GM23338 (cell line): ENCODE results near the gene PLA2G5. TPM values are rescaled to one million over a fixed set of nuclear protein-coding genes. Genes with fewer than 3 reads are reported as not detected.

Experiments
- ATAC-seq: fragments of 200-7000 bp; cut with Tn5 transposase; 3 replicates; pipeline ENCODE4 v1.9.1; 2020
- DNase-seq: peaks from one replicate; pipeline ENCODE4 v3.0.0-alpha.2; 2015; ENCODE audit warnings: low spot score
- H2AFZ ChIP-seq: fragments of 200-600 bp; sonication (generic); 2 replicates; pipeline ENCODE4 v1.8.0; 2016; ENCODE audit warnings: antibody characterized with exemption, mild to moderate bottlenecking, moderate library complexity
- H3F3A ChIP-seq: fragments of 200-600 bp; sonication (generic); replicated peaks from 2 replicates; pipeline ENCODE4 v1.8.0; 2017; ENCODE audit warnings: antibody characterized with exemption, mixed run types, low read depth
- H3K27ac ChIP-seq: fragments of 200-600 bp; sonication (generic); 2 replicates; pipeline ENCODE4 v1.6.1; 2016; ENCODE audit warnings: low read depth
- H3K27me3 ChIP-seq: fragments of 200-600 bp; sonication (generic); 2 replicates; pipeline ENCODE4 v1.8.0; 2016; ENCODE audit warnings: mild to moderate bottlenecking, mixed run types, moderate library complexity; ENCODE audit not compliant: insufficient read depth
- H3K36me3 ChIP-seq: fragments of 200-600 bp; sonication (generic); 2 replicates; pipeline ENCODE4 v1.8.0; 2016; ENCODE audit warnings: mild to moderate bottlenecking; ENCODE audit not compliant: insufficient read depth
- H3K4me1 ChIP-seq: fragments of 200-600 bp; sonication (generic); 2 replicates; pipeline ENCODE4 v1.8.0; 2016; ENCODE audit warnings: mild to moderate bottlenecking, moderate library complexity; ENCODE audit not compliant: insufficient read depth
- H3K4me2 ChIP-seq: fragments of 200-600 bp; sonication (generic); 2 replicates; pipeline ENCODE4 v1.7.1; 2017; ENCODE audit warnings: mixed run types
- H3K4me3 ChIP-seq: fragments of 200-600 bp; sonication (generic); 2 replicates; pipeline ENCODE4 v1.6.1; 2016; ENCODE audit warnings: mixed run types
- H3K79me2 ChIP-seq: fragments of 200-600 bp; sonication (generic); replicated peaks from 2 replicates; pipeline ENCODE4 v1.8.0; 2017; ENCODE audit warnings: mild to moderate bottlenecking; ENCODE audit not compliant: insufficient read depth
- H3K9me2 ChIP-seq: fragments of 200-600 bp; sonication (generic); 2 replicates; pipeline ENCODE4 v1.8.0; 2017; ENCODE audit not compliant: insufficient read depth
- H4K20me1 ChIP-seq: fragments of 200-600 bp; sonication (generic); replicated peaks from 2 replicates; pipeline ENCODE4 v1.8.0; 2017; ENCODE audit warnings: mild to moderate bottlenecking; ENCODE audit not compliant: insufficient read depth
- H3K27ac Mint-ChIP-seq: 2 replicates; pipeline ENCODE4 v1.8.0; 2020; ENCODE audit warnings: inconsistent platforms, mild to moderate bottlenecking, moderate library complexity, mixed read lengths
- H3K27me3 Mint-ChIP-seq: 3 replicates; pipeline ENCODE4 v1.8.0; 2022; ENCODE audit warnings: low read depth, mild to moderate bottlenecking, moderate library complexity, mixed read lengths, inconsistent platforms; ENCODE audit not compliant: insufficient read depth, poor library complexity
- H3K36me3 Mint-ChIP-seq: 3 replicates; pipeline ENCODE4 v1.8.0; 2021; ENCODE audit warnings: low read depth, mild to moderate bottlenecking, inconsistent platforms, moderate library complexity, mixed read lengths
- H3K4me1 Mint-ChIP-seq: 3 replicates; pipeline ENCODE4 v1.8.0; 2020; ENCODE audit warnings: mild to moderate bottlenecking, inconsistent platforms, mixed read lengths
- H3K4me3 Mint-ChIP-seq: 3 replicates; pipeline ENCODE4 v1.8.0; 2021; ENCODE audit warnings: moderate library complexity, mild to moderate bottlenecking, inconsistent platforms, mixed read lengths
- H3K9me3 Mint-ChIP-seq: 3 replicates; pipeline ENCODE4 v1.8.0; 2020; ENCODE audit warnings: moderate library complexity, mild to moderate bottlenecking, inconsistent platforms, mixed read lengths
- CREB1 ChIP-seq: fragments of 250-450 bp; sonication (Bioruptor Pico); IDR thresholded peaks from 2 replicates; pipeline ENCODE4 v1.5.0; 2020; ENCODE audit warnings: low read depth, mild to moderate bottlenecking, moderate library complexity
- CTCF ChIP-seq, 2 experiments: fragments of 200-600 bp in 1 of 2; sonication (generic) in 1 of 2; conservative IDR thresholded peaks; 2 replicates each; pipeline versions ENCODE4 v1.5.1 to v1.6.1; 2016 to 2017; ENCODE audit warnings: antibody characterized with exemption in 2 of 2, low read depth in 2 of 2, mild to moderate bottlenecking in 2 of 2, moderate library complexity in 1 of 2
- EZH2 ChIP-seq: fragments of 200-600 bp; sonication (generic); IDR thresholded peaks from one replicate; pipeline ENCODE4 v1.8.0; 2017; ENCODE audit warnings: antibody characterized with exemption, mild to moderate bottlenecking, low read depth; ENCODE audit not compliant: unreplicated experiment
- EZH2phosphoT487 ChIP-seq: fragments of 200-600 bp; sonication (generic); IDR thresholded peaks from one replicate; pipeline ENCODE4 v1.8.1; 2018; ENCODE audit warnings: antibody characterized with exemption; ENCODE audit not compliant: unreplicated experiment
- JUNB ChIP-seq: IDR thresholded peaks from one replicate; pipeline ENCODE4 v1.6.1; 2016; ENCODE audit warnings: antibody characterized with exemption; ENCODE audit not compliant: unreplicated experiment
- POLR2AphosphoS5 ChIP-seq: IDR thresholded peaks from 2 replicates; pipeline ENCODE4 v1.6.1; 2016; ENCODE audit warnings: antibody characterized with exemption, low read depth
- STAT1 ChIP-seq: IDR thresholded peaks from one replicate; pipeline ENCODE4 v1.6.1; 2016; ENCODE audit warnings: antibody characterized with exemption; ENCODE audit not compliant: unreplicated experiment
- ZNF331 ChIP-seq: fragments of 250-450 bp; sonication (Bioruptor Pico); IDR thresholded peaks from 2 replicates; pipeline ENCODE4 v1.5.0; 2020; ENCODE audit warnings: low read depth, mild to moderate bottlenecking, moderate library complexity
- ZNF462 ChIP-seq: fragments of 250-450 bp; sonication (Bioruptor Pico); IDR thresholded peaks from 2 replicates; pipeline ENCODE4 v1.5.0; 2020; ENCODE audit warnings: mild to moderate bottlenecking, moderate library complexity
- polyA plus RNA-seq: library from polyadenylated mRNA; unstranded; fragments of >200 nt; fragmentation: Nextera tagmentation; extraction: Ambion mirVana; gene quantifications from 2 replicates; pipeline ENCODE4 v1.2.1, GENCODE V29; 2016
- total RNA-seq: library from RNA; depleted of rRNA; stranded (reverse); fragments of >200 nt; shearing (Covaris generic); gene quantifications from 2 replicates; pipeline ENCODE4 v1.2.3, GENCODE V29; 2014

PLA2G5 gene
- total and polyA plus RNA-seq, 2 experiments from 2014 or later = not detected

- TF ChIP-seq EZH2 = no peak
These were observed 10.7 kb downstream of the PLA2G5 start (continued) for GRCh38 chr1:20080441-20081352.

GRCh38 chr1:20081353-20081810 is 11.4 kb downstream of the PLA2G5 start:
- Histone ChIP-seq H3K79me2 (no peaks in the 10 kb centered on the region), H3F3A (no peaks in the 10 kb centered on the region), H3K4me2 (no peak overlapping the region), H3K4me3 (no peak overlapping the region), H3K27me3 (no peaks in the 10 kb centered on the region), H3K4me1 (no peaks in the 10 kb centered on the region), H4K20me1 (no peaks in the 10 kb centered on the region), H2AFZ (no peak overlapping the region; the same call in 1 of the 2 replicates), H3K27ac (no peak overlapping the region), H3K9me2 (no peaks in the 10 kb centered on the region), H3K36me3 (no peaks in the 10 kb centered on the region)
- no peak for DNase-seq
- Mint-ChIP-seq H3K27ac (no peak overlapping the region), H3K4me1 (peaks cover 5% of the 10 kb centered on the region; the same call in 2 of the 3 replicates), H3K4me3 (no peak overlapping the region), H3K9me3 (no peaks in the 10 kb centered on the region; the same call in 2 of the 3 replicates), H3K27me3 (peaks cover 5% of the 10 kb centered on the region), H3K36me3 (no peaks in the 10 kb centered on the region; the same call in 2 of the 3 replicates)
- TF ChIP-seq JUNB (no peak), CREB1 (CRISPR knock-in tag) (no peak), POLR2AphosphoS5 (no peak), ZNF331 (no peak)
- no peak for ATAC-seq

GRCh38 chr1:20082772-20083171 is 12.8 kb downstream of the PLA2G5 start:
- Histone ChIP-seq H4K20me1 (no peaks in the 10 kb centered on the region), H3K27ac (no peak overlapping the region), H3K9me2 (no peaks in the 10 kb centered on the region), H3K4me2 (no peak overlapping the region), H3K79me2 (no peaks in the 10 kb centered on the region), H3K36me3 (no peaks in the 10 kb centered on the region), H3F3A (no peaks in the 10 kb centered on the region), H3K4me1 (no peaks in the 10 kb centered on the region), H3K27me3 (no peaks in the 10 kb centered on the region), H3K4me3 (no peak overlapping the region), H2AFZ (no peak overlapping the region)
- Mint-ChIP-seq H3K4me1 (peaks cover 5% of the 10 kb centered on the region; the same call in 2 of the 3 replicates), H3K27ac (no peak overlapping the region), H3K36me3 (no peaks in the 10 kb centered on the region; the same call in 2 of the 3 replicates), H3K27me3 (peaks cover 5% of the 10 kb centered on the region), H3K9me3 (no peaks in the 10 kb centered on the region; the same call in 2 of the 3 replicates), H3K4me3 (no peak overlapping the region)
- TF ChIP-seq JUNB (no peak), ZNF462 (CRISPR knock-in tag) (no peak), EZH2phosphoT487 (no peak), CTCF (conservative IDR thresholded peaks at IDR 0.05; ENCODE audit: low read depth in 2 of 2) (no peak), STAT1 (no peak)
- ATAC-seq = no peak
- DNase-seq = no peak
